Liver (tissue), 3 donors: ENCODE results near the gene DYRK1A.

Experiments
- ATF3 ChIP-seq: IDR thresholded peaks from 2 replicates; pipeline ENCODE4 v1.6.1; 2016; ENCODE audit warnings: antibody characterized with exemption
- CTCF ChIP-seq: fragments of 150-350 bp; IDR thresholded peaks from 2 replicates; pipeline ENCODE4 v1.5.1; 2017; ENCODE audit warnings: improper control_type of control experiment, low read depth, low read length; ENCODE audit not compliant: missing input control
- EGR1 ChIP-seq, 2 donors: IDR thresholded peaks; 2 replicates each; pipeline ENCODE4 v1.6.1; 2016 to 2018; ENCODE audit warnings: antibody characterized with exemption in 2 of 2, low read depth in 2 of 2
- GABPA ChIP-seq, 2 donors: IDR thresholded peaks in 1 of 2; conservative IDR thresholded peaks in 1 of 2; 2 replicates each; pipeline ENCODE4 v1.6.1; 2016; ENCODE audit warnings: antibody characterized with exemption in 2 of 2, mild to moderate bottlenecking in 1 of 2, moderate library complexity in 1 of 2
- HNF4G ChIP-seq: IDR thresholded peaks from 2 replicates; pipeline ENCODE4 v1.6.1; 2016; ENCODE audit warnings: antibody characterized with exemption
- JUND ChIP-seq, 2 donors: IDR thresholded peaks; 2 replicates each; pipeline ENCODE4 v1.6.1; 2016; ENCODE audit warnings: antibody characterized with exemption in 2 of 2
- MAX ChIP-seq: IDR thresholded peaks from 2 replicates; pipeline ENCODE4 v1.6.1; 2016; ENCODE audit warnings: antibody characterized with exemption
- NR2F2 ChIP-seq: IDR thresholded peaks from 2 replicates; pipeline ENCODE4 v1.6.1; 2016; ENCODE audit warnings: antibody characterized with exemption
- RAD21 ChIP-seq, 2 donors: IDR thresholded peaks; 2 replicates each; pipeline ENCODE4 v1.6.1; 2016; ENCODE audit warnings: antibody characterized with exemption in 2 of 2, mild to moderate bottlenecking in 2 of 2
- REST ChIP-seq: IDR thresholded peaks from 2 replicates; pipeline ENCODE4 v1.6.1; 2016; ENCODE audit warnings: antibody characterized with exemption, mild to moderate bottlenecking
- SP1 ChIP-seq: IDR thresholded peaks from 2 replicates; pipeline ENCODE4 v1.6.1; 2018; ENCODE audit warnings: antibody characterized with exemption, mild to moderate bottlenecking
- TAF1 ChIP-seq: conservative IDR thresholded peaks from 2 replicates; pipeline ENCODE4 v1.6.1; 2016; ENCODE audit warnings: antibody characterized with exemption, mild to moderate bottlenecking
- YY1 ChIP-seq: IDR thresholded peaks from 2 replicates; pipeline ENCODE4 v1.6.1; 2016; ENCODE audit warnings: antibody characterized with exemption, mild to moderate bottlenecking
- donor health status: healthy.
- donor health status: healthy.

GRCh38 chr21:37472581-37472980 is 106.0 kb downstream of the DYRK1A start:
- TF ChIP-seq TAF1 (no peak), CTCF (no peak), MAX (no peak), GABPA (IDR thresholded peaks at IDR 0.05 in 1 of 2, conservative IDR thresholded peaks at IDR 0.05 in 1 of 2) (no peak), REST (no peak), YY1 (no peak), SP1 (no peak), NR2F2 (no peak), RAD21 (IDR thresholded peaks at IDR 0.05) (no peak), JUND (IDR thresholded peaks at IDR 0.05) (no peak), ATF3 (no peak), HNF4G (no peak), EGR1 (IDR thresholded peaks at IDR 0.05; ENCODE audit: low read depth in 2 of 2) (no peak)
